Measurements from ENCODE around the gene GRIPAP1. TPM values are rescaled to one million over a fixed set of nuclear protein-coding genes. Genes with fewer than 3 reads are reported as not detected.

GRIPAP1 gene
- total RNA-seq = 17.7 TPM
- long read RNA-seq, transcript GRIPAP1-201 (26 exons, 3,031 nt) = major isoform, 35 of 74 reads
- long read RNA-seq, partial matches to known transcripts = 24 of 74 reads
- long read RNA-seq, other reads (novel, unspliced or antisense) = 15 of 74 reads

- intact Hi-C loops (cut with DNase I) = no loop called here
- ATAC-seq (ENCODE audit: poor library complexity) = peak; percentile 97
- DNase-seq = peak; percentile 69
Observed at GRCh38 chrX:49002091-49002935, at the start of gene GRIPAP1. TSS of gene GRIPAP1 (minus strand) at chrX:49002264. CDS start at chrX:49002229, 35 bp downstream.

GRCh38 chrX:49043987-49044281 is 41.9 kb upstream of the GRIPAP1 start:
- no peak for ATAC-seq (ENCODE audit: poor library complexity)
- DNase-seq = no peak
- intact Hi-C loops (cut with DNase I) = no loop called here

GRCh38 chrX:49043220-49043986 is 41.3 kb upstream of the GRIPAP1 start, which contains the start of gene TFE3:
TSS of gene TFE3 (minus strand) at chrX:49043357. CDS start at chrX:49043226, 131 bp downstream.
- intact Hi-C loops (cut with DNase I) = no loop called here
- DNase-seq (peak; percentile 99), ATAC-seq (ENCODE audit: poor library complexity) (peak; percentile 92)

GRCh38 chrX:49042581-49043219 is 40.6 kb upstream of the GRIPAP1 start:
- intact Hi-C loops (cut with DNase I) = no loop called here
- peak; percentile 3 for ATAC-seq (ENCODE audit: poor library complexity)
- no peak for DNase-seq

- DNase-seq = peak; percentile 47
- ATAC-seq (ENCODE audit: poor library complexity) = no peak
- intact Hi-C loops (cut with DNase I) = no loop called here
Observed at GRCh38 chrX:49041744-49042580, 39.9 kb upstream of the GRIPAP1 start.

- intact Hi-C loops (cut with DNase I) = no loop called here
- ATAC-seq (ENCODE audit: poor library complexity) (no peak), DNase-seq (no peak)
Observed at GRCh38 chrX:49040376-49040955, 38.4 kb upstream of the GRIPAP1 start.

GRCh38 chrX:49039598-49040375 is 37.7 kb upstream of the GRIPAP1 start:
- DNase-seq (peak; percentile 72), ATAC-seq (ENCODE audit: poor library complexity) (peak; percentile 21)
- intact Hi-C loops (cut with DNase I) = loop anchor here (10.0 kb wide), 1 partner anchor 65 kb away; the partner anchor contains the start of gene KCND1

GRCh38 chrX:49037883-49038475 is 35.9 kb upstream of the GRIPAP1 start:
- no peak for ATAC-seq (ENCODE audit: poor library complexity)
- intact Hi-C loops (cut with DNase I) = loop anchor here (10.0 kb wide), 1 partner anchor 63 kb away; the partner anchor contains the start of gene KCND1
- DNase-seq = no peak

- DNase-seq = no peak
- no peak for ATAC-seq (ENCODE audit: poor library complexity)
- intact Hi-C loops (cut with DNase I) = loop anchor here (10.0 kb wide), 1 partner anchor 55 kb away; the partner anchor contains the start of gene KCND1
Observed at GRCh38 chrX:49030283-49030682, 28.2 kb upstream of the GRIPAP1 start.

- DNase-seq (no peak), ATAC-seq (ENCODE audit: poor library complexity) (peak; percentile 39)
- intact Hi-C loops (cut with DNase I) = loop anchor here (10.0 kb wide), 1 partner anchor 55 kb away; the partner anchor contains the start of gene KCND1
Observed at GRCh38 chrX:49029876-49030275, 27.8 kb upstream of the GRIPAP1 start.

- ATAC-seq (ENCODE audit: poor library complexity) (no peak), DNase-seq (no peak)
- intact Hi-C loops (cut with DNase I) = no loop called here
Observed at GRCh38 chrX:49019599-49020249, 17.7 kb upstream of the GRIPAP1 start.

- intact Hi-C loops (cut with DNase I) = no loop called here
- ATAC-seq (ENCODE audit: poor library complexity) = no peak
Observed at GRCh38 chrX:49019050-49019449, 17.0 kb upstream of the GRIPAP1 start.

GRCh38 chrX:49003696-49004095 is 1.6 kb upstream of the GRIPAP1 start:
- intact Hi-C loops (cut with DNase I) = no loop called here
- no peak for DNase-seq
- ATAC-seq (ENCODE audit: poor library complexity) = no peak

More at GRCh38 chrX:49019050-49019449, 17.0 kb upstream of the GRIPAP1 start:
- DNase-seq = no peak

- no peak for DNase-seq
- intact Hi-C loops (cut with DNase I) = no loop called here
Observed at GRCh38 chrX:49001521-49002090, 458 bp downstream of the GRIPAP1 start.

GRCh38 chrX:49000636-49001035 is 1.4 kb downstream of the GRIPAP1 start:
- no peak for ATAC-seq (ENCODE audit: poor library complexity)
- DNase-seq = no peak
- intact Hi-C loops (cut with DNase I) = no loop called here

More at GRCh38 chrX:49001521-49002090, 458 bp downstream of the GRIPAP1 start:
- peak; percentile 17 for ATAC-seq (ENCODE audit: poor library complexity)

- DNase-seq (no peak), ATAC-seq (ENCODE audit: poor library complexity) (no peak)
- intact Hi-C loops (cut with DNase I) = no loop called here
Observed at GRCh38 chrX:48999030-48999429, 3.0 kb downstream of the GRIPAP1 start.

Data from Right ventricle myocardium superior (tissue), 1 donor.